GM23338 (cell line): ENCODE measurements around the gene KAZN. TPM values are rescaled to one million over a fixed set of nuclear protein-coding genes. Genes with fewer than 3 reads are reported as not detected.
"Not testable (repeated sequence)": the region's sequence is repeated elsewhere in the genome, so short reads cannot be mapped to it uniquely, and the experiment has no call there.

Experiments
- ATAC-seq: fragments of 200-7000 bp; cut with Tn5 transposase; 3 replicates; pipeline ENCODE4 v1.9.1; 2020
- DNase-seq: peaks from one replicate; pipeline ENCODE4 v3.0.0-alpha.2; 2015; ENCODE audit warnings: low spot score
- H2AFZ ChIP-seq: fragments of 200-600 bp; sonication (generic); 2 replicates; pipeline ENCODE4 v1.8.0; 2016; ENCODE audit warnings: antibody characterized with exemption, mild to moderate bottlenecking, moderate library complexity
- H3F3A ChIP-seq: fragments of 200-600 bp; sonication (generic); replicated peaks from 2 replicates; pipeline ENCODE4 v1.8.0; 2017; ENCODE audit warnings: antibody characterized with exemption, mixed run types, low read depth
- H3K27ac ChIP-seq: fragments of 200-600 bp; sonication (generic); 2 replicates; pipeline ENCODE4 v1.6.1; 2016; ENCODE audit warnings: low read depth
- H3K27me3 ChIP-seq: fragments of 200-600 bp; sonication (generic); 2 replicates; pipeline ENCODE4 v1.8.0; 2016; ENCODE audit warnings: mild to moderate bottlenecking, mixed run types, moderate library complexity; ENCODE audit not compliant: insufficient read depth
- H3K36me3 ChIP-seq: fragments of 200-600 bp; sonication (generic); 2 replicates; pipeline ENCODE4 v1.8.0; 2016; ENCODE audit warnings: mild to moderate bottlenecking; ENCODE audit not compliant: insufficient read depth
- H3K4me1 ChIP-seq: fragments of 200-600 bp; sonication (generic); 2 replicates; pipeline ENCODE4 v1.8.0; 2016; ENCODE audit warnings: mild to moderate bottlenecking, moderate library complexity; ENCODE audit not compliant: insufficient read depth
- H3K4me2 ChIP-seq: fragments of 200-600 bp; sonication (generic); 2 replicates; pipeline ENCODE4 v1.7.1; 2017; ENCODE audit warnings: mixed run types
- H3K4me3 ChIP-seq: fragments of 200-600 bp; sonication (generic); 2 replicates; pipeline ENCODE4 v1.6.1; 2016; ENCODE audit warnings: mixed run types
- H3K79me2 ChIP-seq: fragments of 200-600 bp; sonication (generic); replicated peaks from 2 replicates; pipeline ENCODE4 v1.8.0; 2017; ENCODE audit warnings: mild to moderate bottlenecking; ENCODE audit not compliant: insufficient read depth
- H3K9me2 ChIP-seq: fragments of 200-600 bp; sonication (generic); 2 replicates; pipeline ENCODE4 v1.8.0; 2017; ENCODE audit not compliant: insufficient read depth
- H4K20me1 ChIP-seq: fragments of 200-600 bp; sonication (generic); replicated peaks from 2 replicates; pipeline ENCODE4 v1.8.0; 2017; ENCODE audit warnings: mild to moderate bottlenecking; ENCODE audit not compliant: insufficient read depth
- H3K27ac Mint-ChIP-seq: 2 replicates; pipeline ENCODE4 v1.8.0; 2020; ENCODE audit warnings: inconsistent platforms, mild to moderate bottlenecking, moderate library complexity, mixed read lengths
- H3K27me3 Mint-ChIP-seq: 3 replicates; pipeline ENCODE4 v1.8.0; 2022; ENCODE audit warnings: low read depth, mild to moderate bottlenecking, moderate library complexity, mixed read lengths, inconsistent platforms; ENCODE audit not compliant: insufficient read depth, poor library complexity
- H3K36me3 Mint-ChIP-seq: 3 replicates; pipeline ENCODE4 v1.8.0; 2021; ENCODE audit warnings: low read depth, mild to moderate bottlenecking, inconsistent platforms, moderate library complexity, mixed read lengths
- H3K4me1 Mint-ChIP-seq: 3 replicates; pipeline ENCODE4 v1.8.0; 2020; ENCODE audit warnings: mild to moderate bottlenecking, inconsistent platforms, mixed read lengths
- H3K4me3 Mint-ChIP-seq: 3 replicates; pipeline ENCODE4 v1.8.0; 2021; ENCODE audit warnings: moderate library complexity, mild to moderate bottlenecking, inconsistent platforms, mixed read lengths
- H3K9me3 Mint-ChIP-seq: 3 replicates; pipeline ENCODE4 v1.8.0; 2020; ENCODE audit warnings: moderate library complexity, mild to moderate bottlenecking, inconsistent platforms, mixed read lengths
- CREB1 ChIP-seq: fragments of 250-450 bp; sonication (Bioruptor Pico); IDR thresholded peaks from 2 replicates; pipeline ENCODE4 v1.5.0; 2020; ENCODE audit warnings: low read depth, mild to moderate bottlenecking, moderate library complexity
- EZH2 ChIP-seq: fragments of 200-600 bp; sonication (generic); IDR thresholded peaks from one replicate; pipeline ENCODE4 v1.8.0; 2017; ENCODE audit warnings: antibody characterized with exemption, mild to moderate bottlenecking, low read depth; ENCODE audit not compliant: unreplicated experiment
- EZH2phosphoT487 ChIP-seq: fragments of 200-600 bp; sonication (generic); IDR thresholded peaks from one replicate; pipeline ENCODE4 v1.8.1; 2018; ENCODE audit warnings: antibody characterized with exemption; ENCODE audit not compliant: unreplicated experiment
- NANOG ChIP-seq: IDR thresholded peaks from 2 replicates; pipeline ENCODE4 v1.6.1; 2016; ENCODE audit warnings: antibody characterized with exemption, borderline replicate concordance
- ZNF114 ChIP-seq: fragments of 250-450 bp; sonication (Bioruptor Pico); IDR thresholded peaks from 2 replicates; pipeline ENCODE4 v1.5.0; 2020; ENCODE audit warnings: mild to moderate bottlenecking, moderate library complexity
- polyA plus RNA-seq: library from polyadenylated mRNA; unstranded; fragments of >200 nt; fragmentation: Nextera tagmentation; extraction: Ambion mirVana; gene quantifications from 2 replicates; pipeline ENCODE4 v1.2.1, GENCODE V29; 2016
- total RNA-seq: library from RNA; depleted of rRNA; stranded (reverse); fragments of >200 nt; shearing (Covaris generic); gene quantifications from 2 replicates; pipeline ENCODE4 v1.2.3, GENCODE V29; 2014
- TF ChIP-seq, protein P1 (sequence below), 2 experiments: fragments of 200-600 bp in 1 of 2; sonication (generic) in 1 of 2; conservative IDR thresholded peaks; 2 replicates each; pipeline versions ENCODE4 v1.5.1 to v1.6.1; 2016 to 2017; ENCODE audit warnings: antibody characterized with exemption in 2 of 2, low read depth in 2 of 2, mild to moderate bottlenecking in 2 of 2, moderate library complexity in 1 of 2
- TF ChIP-seq, protein P2 (sequence below): fragments of 250-450 bp; sonication (Bioruptor Pico); IDR thresholded peaks from 2 replicates; pipeline ENCODE4 v1.5.0; 2020; ENCODE audit warnings: mild to moderate bottlenecking, moderate library complexity

Gene KAZN
- total and polyA plus RNA-seq, 2 experiments from 2014 or later, result 9.9 to 15.0 TPM

DNA sequence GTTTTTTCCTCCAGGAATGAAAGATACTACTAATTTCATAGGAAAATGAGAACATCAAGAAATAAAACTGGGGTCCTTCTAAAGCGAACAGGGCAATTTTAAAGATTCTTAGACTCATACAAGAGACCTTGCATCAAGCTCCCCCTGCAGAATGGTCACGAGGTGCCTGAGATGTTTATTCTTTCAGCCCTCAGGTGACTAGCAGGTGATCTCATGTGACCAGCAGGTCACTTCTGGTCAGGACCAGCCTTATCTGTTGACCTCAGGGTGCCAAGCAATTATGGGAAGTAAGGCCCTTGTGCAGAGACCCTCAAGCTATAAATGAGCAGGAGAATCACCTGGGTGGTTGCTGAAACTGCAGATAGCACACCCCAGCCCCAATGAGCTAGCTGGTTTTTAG is 534.5 kb downstream of the KAZN start:
- Histone ChIP-seq H3F3A (no peaks in the 10 kb centered on the region), H3K4me2 (no peak overlapping the region), H3K4me1 (peaks cover 8% of the 10 kb centered on the region), H3K79me2 (no peaks in the 10 kb centered on the region), H3K9me2 (no peaks in the 10 kb centered on the region), H2AFZ (no peak overlapping the region), H3K4me3 (no peak overlapping the region), H3K27me3 (no peaks in the 10 kb centered on the region), H4K20me1 (no peaks in the 10 kb centered on the region), H3K27ac (no peak overlapping the region), H3K36me3 (no peaks in the 10 kb centered on the region)
- Mint-ChIP-seq H3K9me3 (peaks cover 24% of the 10 kb centered on the region), H3K4me3 (no peak overlapping the region), H3K27me3 (peaks cover 11% of the 10 kb centered on the region), H3K4me1 (peaks cover 7% of the 10 kb centered on the region), H3K36me3 (peaks cover 9% of the 10 kb centered on the region; the same call in 1 of the 3 replicates), H3K27ac (no peak overlapping the region)
- no peak for DNase-seq
- ATAC-seq, result no peak
- TF ChIP-seq EZH2phosphoT487 (no peak), NANOG (no peak), ZNF114 (CRISPR knock-in tag) (no peak)
- TF ChIP-seq, protein P1, sequence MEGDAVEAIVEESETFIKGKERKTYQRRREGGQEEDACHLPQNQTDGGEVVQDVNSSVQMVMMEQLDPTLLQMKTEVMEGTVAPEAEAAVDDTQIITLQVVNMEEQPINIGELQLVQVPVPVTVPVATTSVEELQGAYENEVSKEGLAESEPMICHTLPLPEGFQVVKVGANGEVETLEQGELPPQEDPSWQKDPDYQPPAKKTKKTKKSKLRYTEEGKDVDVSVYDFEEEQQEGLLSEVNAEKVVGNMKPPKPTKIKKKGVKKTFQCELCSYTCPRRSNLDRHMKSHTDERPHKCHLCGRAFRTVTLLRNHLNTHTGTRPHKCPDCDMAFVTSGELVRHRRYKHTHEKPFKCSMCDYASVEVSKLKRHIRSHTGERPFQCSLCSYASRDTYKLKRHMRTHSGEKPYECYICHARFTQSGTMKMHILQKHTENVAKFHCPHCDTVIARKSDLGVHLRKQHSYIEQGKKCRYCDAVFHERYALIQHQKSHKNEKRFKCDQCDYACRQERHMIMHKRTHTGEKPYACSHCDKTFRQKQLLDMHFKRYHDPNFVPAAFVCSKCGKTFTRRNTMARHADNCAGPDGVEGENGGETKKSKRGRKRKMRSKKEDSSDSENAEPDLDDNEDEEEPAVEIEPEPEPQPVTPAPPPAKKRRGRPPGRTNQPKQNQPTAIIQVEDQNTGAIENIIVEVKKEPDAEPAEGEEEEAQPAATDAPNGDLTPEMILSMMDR (conservative IDR thresholded peaks at IDR 0.05; ENCODE audit: low read depth in 2 of 2), result no peak

DNA sequence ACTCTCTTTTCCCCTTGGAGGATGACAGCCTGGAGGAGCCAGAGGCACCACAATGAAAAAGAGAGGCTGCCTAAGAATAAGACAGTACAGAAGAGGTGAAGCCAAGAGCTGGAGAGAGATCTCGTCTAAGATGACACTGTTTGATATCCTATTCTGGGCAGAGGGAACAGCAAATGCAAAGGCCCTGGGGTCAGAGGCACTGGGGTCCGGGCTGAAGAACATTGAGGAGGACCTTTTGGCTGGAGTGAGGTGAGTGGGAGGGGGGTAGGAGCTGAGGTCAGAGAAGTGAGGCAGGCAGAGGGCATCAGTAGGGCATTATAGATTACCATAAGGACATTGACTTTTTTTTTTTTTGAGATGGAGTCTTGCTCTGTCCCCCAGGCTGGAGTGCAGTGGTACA is 535.8 kb downstream of the KAZN start:
- Mint-ChIP-seq H3K4me3 (no peak overlapping the region), H3K4me1 (peaks cover 7% of the 10 kb centered on the region), H3K36me3 (peaks cover 8% of the 10 kb centered on the region; the same call in 1 of the 3 replicates), H3K27ac (no peak overlapping the region), H3K9me3 (peaks cover 18% of the 10 kb centered on the region), H3K27me3 (peaks cover 9% of the 10 kb centered on the region)
- Histone ChIP-seq H4K20me1 (no peaks in the 10 kb centered on the region), H3K9me2 (no peaks in the 10 kb centered on the region), H3K4me2 (no peak overlapping the region), H3K27me3 (no peaks in the 10 kb centered on the region), H3K79me2 (no peaks in the 10 kb centered on the region), H3K4me3 (no peak overlapping the region), H2AFZ (no peak overlapping the region), H3K36me3 (no peaks in the 10 kb centered on the region), H3F3A (no peaks in the 10 kb centered on the region), H3K4me1 (peaks cover 8% of the 10 kb centered on the region), H3K27ac (no peak overlapping the region)
- no peak for ATAC-seq
- no peak for DNase-seq
- TF ChIP-seq EZH2 (no peak), CREB1 (CRISPR knock-in tag) (no peak), EZH2phosphoT487 (no peak)
- TF ChIP-seq, protein P2, sequence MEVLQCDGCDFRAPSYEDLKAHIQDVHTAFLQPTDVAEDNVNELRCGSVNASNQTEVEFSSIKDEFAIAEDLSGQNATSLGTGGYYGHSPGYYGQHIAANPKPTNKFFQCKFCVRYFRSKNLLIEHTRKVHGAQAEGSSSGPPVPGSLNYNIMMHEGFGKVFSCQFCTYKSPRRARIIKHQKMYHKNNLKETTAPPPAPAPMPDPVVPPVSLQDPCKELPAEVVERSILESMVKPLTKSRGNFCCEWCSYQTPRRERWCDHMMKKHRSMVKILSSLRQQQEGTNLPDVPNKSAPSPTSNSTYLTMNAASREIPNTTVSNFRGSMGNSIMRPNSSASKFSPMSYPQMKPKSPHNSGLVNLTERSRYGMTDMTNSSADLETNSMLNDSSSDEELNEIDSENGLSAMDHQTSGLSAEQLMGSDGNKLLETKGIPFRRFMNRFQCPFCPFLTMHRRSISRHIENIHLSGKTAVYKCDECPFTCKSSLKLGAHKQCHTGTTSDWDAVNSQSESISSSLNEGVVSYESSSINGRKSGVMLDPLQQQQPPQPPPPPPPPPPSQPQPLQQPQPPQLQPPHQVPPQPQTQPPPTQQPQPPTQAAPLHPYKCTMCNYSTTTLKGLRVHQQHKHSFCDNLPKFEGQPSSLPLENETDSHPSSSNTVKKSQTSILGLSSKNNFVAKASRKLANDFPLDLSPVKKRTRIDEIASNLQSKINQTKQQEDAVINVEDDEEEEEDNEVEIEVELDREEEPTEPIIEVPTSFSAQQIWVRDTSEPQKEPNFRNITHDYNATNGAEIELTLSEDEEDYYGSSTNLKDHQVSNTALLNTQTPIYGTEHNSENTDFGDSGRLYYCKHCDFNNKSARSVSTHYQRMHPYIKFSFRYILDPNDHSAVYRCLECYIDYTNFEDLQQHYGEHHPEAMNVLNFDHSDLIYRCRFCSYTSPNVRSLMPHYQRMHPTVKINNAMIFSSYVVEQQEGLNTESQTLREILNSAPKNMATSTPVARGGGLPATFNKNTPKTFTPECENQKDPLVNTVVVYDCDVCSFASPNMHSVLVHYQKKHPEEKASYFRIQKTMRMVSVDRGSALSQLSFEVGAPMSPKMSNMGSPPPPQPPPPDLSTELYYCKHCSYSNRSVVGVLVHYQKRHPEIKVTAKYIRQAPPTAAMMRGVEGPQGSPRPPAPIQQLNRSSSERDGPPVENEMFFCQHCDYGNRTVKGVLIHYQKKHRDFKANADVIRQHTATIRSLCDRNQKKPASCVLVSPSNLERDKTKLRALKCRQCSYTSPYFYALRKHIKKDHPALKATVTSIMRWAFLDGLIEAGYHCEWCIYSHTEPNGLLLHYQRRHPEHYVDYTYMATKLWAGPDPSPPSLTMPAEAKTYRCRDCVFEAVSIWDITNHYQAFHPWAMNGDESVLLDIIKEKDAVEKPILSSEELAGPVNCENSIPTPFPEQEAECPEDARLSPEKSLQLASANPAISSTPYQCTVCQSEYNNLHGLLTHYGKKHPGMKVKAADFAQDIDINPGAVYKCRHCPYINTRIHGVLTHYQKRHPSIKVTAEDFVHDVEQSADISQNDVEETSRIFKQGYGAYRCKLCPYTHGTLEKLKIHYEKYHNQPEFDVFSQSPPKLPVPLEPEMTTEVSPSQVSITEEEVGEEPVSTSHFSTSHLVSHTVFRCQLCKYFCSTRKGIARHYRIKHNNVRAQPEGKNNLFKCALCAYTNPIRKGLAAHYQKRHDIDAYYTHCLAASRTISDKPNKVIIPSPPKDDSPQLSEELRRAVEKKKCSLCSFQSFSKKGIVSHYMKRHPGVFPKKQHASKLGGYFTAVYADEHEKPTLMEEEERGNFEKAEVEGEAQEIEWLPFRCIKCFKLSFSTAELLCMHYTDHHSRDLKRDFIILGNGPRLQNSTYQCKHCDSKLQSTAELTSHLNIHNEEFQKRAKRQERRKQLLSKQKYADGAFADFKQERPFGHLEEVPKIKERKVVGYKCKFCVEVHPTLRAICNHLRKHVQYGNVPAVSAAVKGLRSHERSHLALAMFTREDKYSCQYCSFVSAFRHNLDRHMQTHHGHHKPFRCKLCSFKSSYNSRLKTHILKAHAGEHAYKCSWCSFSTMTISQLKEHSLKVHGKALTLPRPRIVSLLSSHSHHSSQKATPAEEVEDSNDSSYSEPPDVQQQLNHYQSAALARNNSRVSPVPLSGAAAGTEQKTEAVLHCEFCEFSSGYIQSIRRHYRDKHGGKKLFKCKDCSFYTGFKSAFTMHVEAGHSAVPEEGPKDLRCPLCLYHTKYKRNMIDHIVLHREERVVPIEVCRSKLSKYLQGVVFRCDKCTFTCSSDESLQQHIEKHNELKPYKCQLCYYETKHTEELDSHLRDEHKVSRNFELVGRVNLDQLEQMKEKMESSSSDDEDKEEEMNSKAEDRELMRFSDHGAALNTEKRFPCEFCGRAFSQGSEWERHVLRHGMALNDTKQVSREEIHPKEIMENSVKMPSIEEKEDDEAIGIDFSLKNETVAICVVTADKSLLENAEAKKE (CRISPR knock-in tag), result no peak

DNA sequence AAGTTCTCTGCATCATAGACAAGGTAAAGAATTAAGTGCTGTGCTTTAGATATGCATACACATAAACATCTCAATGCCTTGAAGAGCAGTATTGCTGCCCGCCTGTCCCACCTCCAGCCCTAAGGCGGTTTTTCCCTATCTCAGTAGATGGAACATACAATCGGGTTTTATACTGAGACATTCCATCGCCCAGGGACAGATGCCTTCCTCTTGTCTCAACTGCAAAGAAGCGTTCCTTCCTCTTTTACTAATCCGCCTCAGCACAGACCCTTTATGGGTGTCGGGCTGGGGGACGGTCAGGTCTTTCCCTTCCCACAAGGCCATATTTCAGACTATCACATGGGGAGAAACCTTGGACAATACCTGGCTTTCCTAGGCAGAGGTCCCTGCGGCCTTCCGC is 537.1 kb downstream of the KAZN start:
- not testable (repeated sequence) for H3F3A ChIP-seq

More for the DNA sequence above, 537.1 kb downstream of the KAZN start:
- H3K27me3 Mint-ChIP-seq, result peaks cover 12% of the 10 kb centered on the region
- not testable (repeated sequence) for H3K4me3 ChIP-seq, H3K9me2 ChIP-seq, H3K4me2 ChIP-seq, H3K4me3 Mint-ChIP-seq, H3K9me3 Mint-ChIP-seq, H3K27ac Mint-ChIP-seq, H3K79me2 ChIP-seq, H3K4me1 ChIP-seq, DNase-seq, H4K20me1 ChIP-seq, H3K36me3 ChIP-seq, H3K27me3 ChIP-seq, H3K27ac ChIP-seq, ATAC-seq, H3K36me3 Mint-ChIP-seq
- H2AFZ ChIP-seq, result 0 out of 2 replicates have a peak overlapping the region, but pooled peaks have one; percentile 63
- peaks cover 12% of the 10 kb centered on the region for H3K4me1 Mint-ChIP-seq
